GM19455 (cell line): ENCODE measurements around the gene ZEB2.

Experiments
- ATAC-seq: cut with Tn5 transposase; IDR thresholded peaks from one replicate; pipeline ENCODE4 v1.9.1; 2021; ENCODE audit not compliant: unreplicated experiment

The ZEB2 gene

DNA sequence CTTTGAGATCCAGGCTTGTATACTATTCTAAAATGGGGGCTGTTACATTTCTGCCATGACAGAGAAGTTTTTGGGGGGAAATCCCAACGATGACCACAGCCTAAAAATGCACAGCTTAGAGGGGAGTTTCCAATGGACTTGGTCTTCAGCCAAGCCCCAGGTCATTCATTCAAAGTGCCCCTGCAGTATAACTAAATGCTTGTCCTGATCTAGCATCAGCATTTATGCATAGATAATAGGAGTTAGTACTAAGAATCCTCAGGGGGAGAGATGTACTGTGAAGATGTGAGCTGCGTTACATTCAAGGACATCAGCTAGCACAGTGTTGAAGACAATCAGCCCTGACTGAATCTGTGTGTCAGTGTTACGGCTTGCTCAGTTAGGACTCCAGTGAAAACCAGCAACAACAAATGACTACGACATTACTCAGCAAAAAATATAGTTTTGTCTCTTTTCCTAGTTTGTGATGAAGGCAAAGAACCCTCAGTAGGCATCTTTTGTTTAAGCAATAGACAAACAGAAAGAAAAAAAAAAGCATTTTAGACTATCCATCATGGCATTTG, 160.9 kb downstream of the ZEB2 start:
- ATAC-seq, result peak; percentile 48

DNA sequence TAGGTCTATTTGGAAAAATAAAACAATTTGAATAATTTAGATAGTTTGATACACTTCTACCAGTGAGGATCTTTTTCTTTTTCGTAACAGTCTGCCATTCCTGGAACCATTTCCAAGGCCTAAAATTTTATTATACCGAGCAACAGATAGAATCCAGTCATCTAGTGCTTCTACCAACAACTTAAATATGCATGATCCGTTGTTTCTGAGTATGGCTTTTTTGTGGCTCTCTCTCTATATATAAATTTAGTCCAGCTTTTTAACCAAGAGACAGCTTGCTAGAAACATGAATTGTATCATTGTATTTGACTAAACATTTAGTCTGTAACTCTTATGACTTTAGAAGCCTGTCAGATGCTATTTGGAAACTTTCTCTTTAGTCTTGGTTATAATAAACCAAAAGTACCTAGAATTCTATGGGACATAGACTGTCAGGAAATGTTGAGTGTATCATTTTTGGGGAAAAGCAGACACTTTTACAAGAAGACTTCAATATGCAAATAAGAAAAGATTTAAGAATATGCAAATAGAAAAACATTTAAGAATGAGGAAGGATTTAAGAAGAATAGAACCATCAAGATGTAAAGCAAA, 161.4 kb downstream of the ZEB2 start:
- peak; percentile 28 for ATAC-seq

DNA sequence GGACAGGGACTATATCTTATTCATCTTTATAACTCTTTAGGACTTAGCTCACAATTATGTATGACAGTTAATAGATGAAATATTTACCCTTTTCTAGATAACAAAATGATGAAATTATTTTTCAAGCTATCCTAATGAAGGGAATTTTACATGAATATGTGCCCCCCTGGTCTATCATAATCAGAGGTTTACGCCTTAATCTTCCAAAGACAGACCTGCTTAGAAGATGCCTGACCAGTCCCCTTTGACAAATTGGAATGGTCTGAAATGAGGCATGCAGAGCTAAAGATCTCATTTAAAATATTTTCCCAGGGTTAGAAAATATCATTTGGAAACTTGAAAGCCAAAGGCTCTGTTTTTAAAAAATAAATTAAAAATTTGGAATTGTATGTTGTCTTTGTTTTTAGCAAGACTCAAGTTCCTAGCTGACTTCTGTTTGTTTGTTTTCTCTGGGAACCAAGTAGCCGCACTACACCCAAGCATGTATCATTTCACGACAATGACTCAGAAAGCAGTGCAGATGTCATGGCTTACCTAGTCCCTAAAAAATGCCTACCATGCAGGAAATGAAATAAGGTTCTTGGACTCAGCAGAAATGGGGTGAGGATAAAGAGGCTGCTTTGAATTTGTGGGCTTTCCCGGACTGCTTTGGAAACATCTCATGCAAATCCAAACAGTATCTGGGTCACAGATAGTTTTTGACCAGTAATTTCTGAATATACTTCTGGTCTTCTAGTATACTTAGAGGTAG, 162.1 kb downstream of the ZEB2 start:
- ATAC-seq, result peak; percentile 76

DNA sequence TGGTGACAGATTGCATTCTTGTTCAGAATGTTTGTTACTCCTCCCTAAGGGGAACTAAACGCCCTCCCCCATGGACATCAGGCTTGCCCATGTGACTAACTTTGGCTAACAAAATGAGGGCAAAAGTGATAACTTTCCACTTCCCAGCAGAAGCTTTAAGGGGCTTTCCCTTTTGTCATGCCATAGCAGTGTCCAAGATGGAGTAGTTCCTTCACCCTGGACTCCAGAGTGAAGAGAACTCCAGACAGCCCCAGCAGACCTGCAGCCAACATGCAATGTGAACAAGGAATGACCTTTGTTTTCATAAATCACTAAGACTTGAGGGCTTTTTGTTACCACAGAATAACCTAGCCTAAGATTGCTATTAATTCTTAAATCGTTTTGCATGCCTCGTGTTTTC, 163.5 kb downstream of the ZEB2 start:
- ATAC-seq, result no peak

DNA sequence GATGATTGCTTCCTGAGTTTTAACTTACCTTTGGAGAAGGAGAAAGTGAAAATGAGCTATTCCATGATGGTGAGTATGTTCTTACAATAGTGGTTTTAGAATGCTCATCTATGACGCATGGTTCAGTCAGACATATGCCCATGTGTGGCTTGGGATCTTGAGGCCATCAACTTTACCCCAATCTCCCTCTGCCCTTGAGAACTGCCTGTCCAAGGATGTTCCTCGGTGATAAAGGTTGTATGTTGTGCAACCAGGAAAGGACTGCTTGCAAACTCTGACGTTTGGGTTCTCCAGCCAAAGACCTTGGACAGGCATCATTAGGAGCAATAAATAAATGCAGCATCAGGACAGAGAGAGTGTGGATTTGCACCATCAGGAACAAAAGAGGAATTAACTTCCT, 165.0 kb downstream of the ZEB2 start:
- ATAC-seq, result no peak

DNA sequence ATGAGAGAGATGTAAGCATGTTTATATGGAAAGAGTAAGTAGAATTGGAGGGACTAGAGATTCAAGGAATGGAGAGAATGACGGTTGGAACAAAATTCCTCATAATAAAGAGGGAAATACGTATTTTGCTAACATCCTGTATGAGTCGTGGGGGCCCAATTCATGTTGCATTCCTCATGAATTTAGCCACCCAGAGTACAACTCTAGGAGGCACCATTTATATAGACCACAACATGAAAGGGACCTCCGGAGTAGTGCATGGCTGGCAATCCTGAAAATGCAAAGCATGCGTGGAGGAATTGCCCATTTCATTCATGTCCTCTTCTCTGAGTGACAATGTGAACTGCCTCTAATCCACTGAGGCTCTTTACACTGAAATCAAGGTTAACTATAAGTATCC, 168.2 kb downstream of the ZEB2 start:
- ATAC-seq, result no peak

DNA sequence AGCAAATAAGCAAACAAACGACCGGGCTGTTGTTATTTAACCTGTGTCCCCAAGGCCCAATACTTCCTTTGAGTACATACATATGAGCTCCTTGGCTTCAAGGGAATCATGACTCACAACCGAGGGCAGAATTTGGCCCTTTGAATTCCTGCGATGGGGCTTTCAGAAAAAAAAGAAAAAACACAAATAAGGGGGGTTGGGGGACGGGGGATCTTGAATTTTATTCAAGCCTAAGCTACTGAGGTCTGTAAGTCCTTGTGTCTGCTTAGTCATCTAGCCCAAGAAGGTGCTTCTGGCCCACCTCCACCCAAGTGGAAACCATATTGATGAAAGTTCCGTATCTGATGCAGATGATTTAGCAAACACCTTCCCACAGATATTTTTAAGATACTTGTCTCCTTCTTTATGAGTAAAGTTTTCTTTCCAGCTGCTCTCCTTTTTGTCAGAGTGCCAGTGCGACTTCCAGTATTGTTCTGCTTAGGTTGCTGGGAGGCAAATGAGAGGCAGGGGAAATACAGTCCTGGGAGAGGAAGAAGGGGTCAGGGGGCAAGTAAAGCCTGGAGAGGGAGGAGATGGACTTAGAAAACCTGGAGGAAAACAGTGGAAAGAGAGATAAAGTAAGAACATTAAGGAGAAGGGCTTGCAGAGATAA, 169.6 kb downstream of the ZEB2 start:
- no peak for ATAC-seq

DNA sequence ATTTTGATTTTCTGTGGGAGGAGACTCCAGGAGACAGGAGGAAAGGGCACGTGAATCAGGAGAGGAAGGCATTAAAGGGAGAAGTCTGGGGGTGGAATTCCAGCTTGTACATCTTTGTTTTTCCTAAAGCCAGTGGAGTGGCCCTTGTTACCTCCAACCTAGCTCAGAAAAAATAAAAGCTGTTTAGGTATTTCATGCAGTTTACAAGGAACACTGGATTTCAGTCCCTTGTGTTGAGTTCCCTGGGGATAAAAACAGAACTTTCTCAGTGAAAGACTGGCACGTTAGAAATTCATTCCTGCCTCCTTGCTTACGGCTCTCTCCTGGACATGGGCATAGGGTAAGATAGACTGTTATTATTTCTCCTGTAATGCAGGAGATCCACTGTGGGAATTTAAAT, 170.2 kb downstream of the ZEB2 start:
- no peak for ATAC-seq

DNA sequence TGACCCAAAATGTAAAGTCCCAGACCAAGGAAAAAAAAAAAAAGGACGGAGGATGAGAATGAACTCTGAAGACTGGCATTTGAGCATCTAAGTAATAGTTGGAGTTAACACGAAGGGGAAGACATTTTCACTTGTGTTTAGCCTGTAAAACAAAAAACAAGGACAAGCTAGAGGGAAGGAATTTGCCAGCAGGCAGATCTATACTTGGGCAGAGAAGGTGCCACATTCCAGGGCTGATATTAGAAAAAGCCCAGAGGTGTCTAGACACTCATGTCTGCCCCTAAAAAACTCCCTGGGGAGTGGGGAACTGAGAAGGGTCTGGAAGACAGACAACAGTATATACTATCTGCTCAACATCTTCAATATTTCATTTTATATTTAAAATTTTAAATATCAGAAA, 171.1 kb downstream of the ZEB2 start:
- ATAC-seq, result no peak

DNA sequence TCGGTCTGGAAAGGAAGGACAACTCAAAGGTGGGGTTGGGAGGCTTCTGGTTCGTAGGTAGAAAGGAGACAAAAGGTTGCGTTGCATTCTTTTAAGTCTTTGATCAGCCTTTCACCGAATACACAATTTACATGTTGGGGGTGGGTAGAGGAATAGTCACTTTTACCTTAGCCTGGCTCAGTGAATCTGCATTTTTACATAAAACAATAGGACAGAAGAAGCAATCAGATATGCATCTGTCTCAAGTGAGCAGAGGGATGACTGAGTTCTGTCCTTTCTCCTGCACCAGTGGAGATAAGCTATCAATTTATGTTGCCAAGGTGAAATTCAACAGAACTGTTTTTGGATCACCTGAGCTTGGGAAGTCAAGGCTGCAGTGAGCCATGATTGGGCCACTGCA, 173.7 kb downstream of the ZEB2 start:
- ATAC-seq, result no peak

DNA sequence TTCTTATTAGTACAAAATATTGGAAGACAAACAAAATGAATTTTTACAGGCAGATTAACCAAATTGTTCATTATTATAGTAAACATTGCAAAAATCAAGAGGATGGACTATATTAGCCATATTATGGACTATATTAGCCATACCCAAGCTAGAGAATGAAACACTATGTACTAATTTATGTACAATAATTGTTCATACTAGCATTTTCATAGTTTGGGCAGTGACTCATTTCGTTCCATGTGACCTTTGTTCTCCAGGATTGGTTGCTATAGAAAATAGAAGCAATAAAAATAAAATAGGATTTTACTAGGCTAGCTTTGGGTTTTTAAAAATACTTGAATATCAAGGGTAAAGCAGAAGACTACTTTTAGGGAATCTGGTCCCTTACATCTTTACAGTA, 176.8 kb downstream of the ZEB2 start:
- ATAC-seq, result no peak

DNA sequence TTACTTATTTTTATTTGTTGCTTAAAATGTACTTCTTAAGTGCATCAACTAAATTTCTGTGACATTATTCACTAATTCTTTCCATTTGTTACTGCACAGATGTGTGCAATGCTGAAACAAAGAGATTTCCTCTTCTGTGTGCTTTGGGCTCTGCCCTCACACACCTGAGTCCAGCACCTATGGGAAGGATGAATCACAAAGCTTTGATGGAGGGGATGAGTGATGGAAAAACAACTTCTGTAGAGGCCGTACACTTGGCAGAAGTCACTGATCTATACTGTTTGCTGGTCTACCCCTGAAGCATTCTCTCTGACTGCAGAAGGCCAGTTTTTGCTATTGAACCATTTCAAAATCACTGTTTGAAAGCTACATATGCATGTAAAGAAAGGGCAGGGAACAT, 178.4 kb downstream of the ZEB2 start:
- no peak for ATAC-seq

DNA sequence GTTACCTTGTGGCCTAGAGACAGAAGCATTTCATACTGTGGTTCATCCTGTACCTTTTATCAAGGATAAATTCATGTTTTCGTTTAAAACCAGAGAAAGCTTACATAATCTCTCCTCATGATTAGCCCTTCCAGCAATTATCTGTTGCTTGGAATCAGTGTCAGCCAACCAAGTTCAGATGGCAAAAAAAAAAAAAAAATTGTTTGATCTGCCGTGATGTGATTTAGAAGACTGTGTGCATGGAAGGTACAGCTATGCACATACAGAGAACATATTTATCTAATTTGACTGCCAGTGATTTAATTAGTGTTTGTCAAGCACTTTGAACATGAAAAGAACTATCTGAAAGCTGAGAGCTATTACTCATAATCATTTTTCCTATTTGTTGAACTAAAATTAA, 180.9 kb downstream of the ZEB2 start:
- ATAC-seq, result no peak

DNA sequence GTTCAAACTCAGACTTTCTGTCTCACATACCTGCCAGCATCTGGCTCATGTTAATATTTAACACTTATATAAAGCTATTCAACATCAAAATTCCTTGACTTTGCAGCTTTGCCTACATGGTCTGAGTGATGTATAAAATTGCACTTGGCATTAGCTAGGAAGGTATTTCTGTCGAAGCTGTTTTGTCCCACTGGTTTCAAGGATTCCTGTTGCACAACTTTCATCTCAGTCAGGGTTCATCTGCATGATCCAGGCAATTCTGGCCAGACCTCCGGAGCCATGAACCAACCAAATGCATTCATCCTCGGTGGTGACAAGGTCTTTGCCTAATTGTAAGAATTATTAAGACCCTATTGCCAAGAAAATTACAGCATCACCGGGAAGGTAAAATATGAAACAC, 185.4 kb downstream of the ZEB2 start:
- ATAC-seq, result no peak
